Endothelial cell (in vitro differentiated cells): Measurements from ENCODE around the gene CACNA1B. TPM values are rescaled to one million over a fixed set of nuclear protein-coding genes. Genes with fewer than 3 reads are reported as not detected.

Experiments
- DNase-seq: peaks from one replicate; pipeline ENCODE4 v3.0.0; 2021; ENCODE audit warnings: low spot score
- H3K27ac Mint-ChIP-seq: one replicate; pipeline ENCODE4 v1.8.0; 2021; ENCODE audit warnings: mixed read lengths, inconsistent platforms; ENCODE audit not compliant: unreplicated experiment
- H3K27me3 Mint-ChIP-seq: one replicate; pipeline ENCODE4 v1.8.0; 2021; ENCODE audit warnings: mild to moderate bottlenecking, moderate library complexity, mixed read lengths, inconsistent platforms; ENCODE audit not compliant: unreplicated experiment
- H3K36me3 Mint-ChIP-seq: one replicate; pipeline ENCODE4 v1.8.0; 2021; ENCODE audit warnings: mild to moderate bottlenecking, low read depth, mixed read lengths, inconsistent platforms; ENCODE audit not compliant: unreplicated experiment
- H3K4me1 Mint-ChIP-seq: one replicate; pipeline ENCODE4 v1.8.0; 2021; ENCODE audit warnings: mild to moderate bottlenecking, mixed read lengths, inconsistent platforms; ENCODE audit not compliant: unreplicated experiment
- H3K4me3 Mint-ChIP-seq: one replicate; pipeline ENCODE4 v1.8.0; 2021; ENCODE audit warnings: mild to moderate bottlenecking, mixed read lengths, inconsistent platforms; ENCODE audit not compliant: unreplicated experiment
- H3K9me3 Mint-ChIP-seq: one replicate; pipeline ENCODE4 v1.8.0; 2021; ENCODE audit warnings: mixed read lengths, inconsistent platforms; ENCODE audit not compliant: unreplicated experiment
- CTCF ChIP-seq: fragments of 200-600 bp; sonication (generic); IDR thresholded peaks from one replicate; pipeline ENCODE4 v1.5.0; 2021; ENCODE audit warnings: antibody characterized with exemption; ENCODE audit not compliant: unreplicated experiment
- total RNA-seq: library from RNA; stranded (reverse); fragmentation: NEBNext Ultra II Directional; extraction: Animal tissue kit (Norgen Biotek cat#: 25700); gene quantifications from one replicate; pipeline ENCODE4 v1.2.1, GENCODE V29; 2021; ENCODE audit not compliant: unreplicated experiment

CACNA1B gene
- total RNA-seq, 1 donor from 2014 or later: 2.0 TPM

- DNase-seq: no peak
- H3K4me1 Mint-ChIP-seq: no peaks in the 10 kb centered on the region
- H3K27ac Mint-ChIP-seq: no peak overlapping the region
- H3K27me3 Mint-ChIP-seq: peaks cover 2% of the 10 kb centered on the region
- H3K9me3 Mint-ChIP-seq: no peaks in the 10 kb centered on the region
- H3K4me3 Mint-ChIP-seq: no peak overlapping the region
- no peak for TF ChIP-seq CTCF
- H3K36me3 Mint-ChIP-seq: no peaks in the 10 kb centered on the region
Observed at GRCh38 chr9:137891588-137892423, 14.2 kb downstream of the CACNA1B start.

- H3K9me3 Mint-ChIP-seq: no peaks in the 10 kb centered on the region
- H3K4me1 Mint-ChIP-seq: no peaks in the 10 kb centered on the region
- no peak for DNase-seq
- H3K27me3 Mint-ChIP-seq: peaks cover 2% of the 10 kb centered on the region
- TF ChIP-seq CTCF: no peak
- no peaks in the 10 kb centered on the region for H3K36me3 Mint-ChIP-seq
- no peak overlapping the region for H3K27ac Mint-ChIP-seq
- no peak overlapping the region for H3K4me3 Mint-ChIP-seq
Observed at GRCh38 chr9:137892424-137893191, 15.0 kb downstream of the CACNA1B start.

- no peaks in the 10 kb centered on the region for H3K9me3 Mint-ChIP-seq
- H3K36me3 Mint-ChIP-seq: no peaks in the 10 kb centered on the region
Observed at GRCh38 chr9:137893670-137894069, 16.1 kb downstream of the CACNA1B start.

GRCh38 chr9:137899551-137900360 lies 22.2 kb downstream of the CACNA1B start:
- Mint-ChIP-seq H3K4me3 (no peak overlapping the region), H3K4me1 (no peaks in the 10 kb centered on the region), H3K27ac (no peak overlapping the region), H3K36me3 (peaks cover 3% of the 10 kb centered on the region), H3K9me3 (no peaks in the 10 kb centered on the region), H3K27me3 (no peaks in the 10 kb centered on the region)
- TF ChIP-seq CTCF: no peak
- no peak for DNase-seq

More at GRCh38 chr9:137893670-137894069, 16.1 kb downstream of the CACNA1B start:
- H3K27ac Mint-ChIP-seq: no peak overlapping the region
- no peaks in the 10 kb centered on the region for H3K4me1 Mint-ChIP-seq
- DNase-seq: no peak
- no peak for TF ChIP-seq CTCF
- no peak overlapping the region for H3K4me3 Mint-ChIP-seq
- peaks cover 2% of the 10 kb centered on the region for H3K27me3 Mint-ChIP-seq
